HG03342 (cell line): Measurements from ENCODE around the gene PPP1R13B.
"Not testable (repeated sequence)": the region's sequence is repeated elsewhere in the genome, so short reads cannot be mapped to it uniquely, and the experiment has no call there.

Experiments
- ATAC-seq: cut with Tn5 transposase; IDR thresholded peaks from one replicate; pipeline ENCODE4 v1.9.1; 2021; ENCODE audit warnings: mild to moderate bottlenecking, moderate library complexity; ENCODE audit not compliant: unreplicated experiment

PPP1R13B gene

DNA sequence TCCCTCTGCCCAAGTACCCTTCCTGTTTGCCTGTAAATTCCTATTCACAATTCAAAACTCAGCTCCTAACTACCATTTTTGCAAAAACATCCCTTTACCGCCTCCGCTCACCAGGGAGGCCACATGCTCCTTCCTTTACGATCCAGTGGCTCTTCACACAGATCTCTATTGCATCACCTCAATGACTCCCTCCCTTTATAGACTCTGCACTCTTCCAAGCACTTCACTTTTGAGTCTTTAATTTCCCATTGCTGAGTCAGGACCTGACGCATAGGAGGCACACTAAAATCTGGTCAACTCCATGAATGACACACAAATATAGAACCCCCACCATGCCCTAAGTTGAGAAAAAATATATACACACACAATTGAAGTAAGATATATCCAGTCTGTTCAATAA lies 45.9 kb downstream of the PPP1R13B start:
- no peak for ATAC-seq

DNA sequence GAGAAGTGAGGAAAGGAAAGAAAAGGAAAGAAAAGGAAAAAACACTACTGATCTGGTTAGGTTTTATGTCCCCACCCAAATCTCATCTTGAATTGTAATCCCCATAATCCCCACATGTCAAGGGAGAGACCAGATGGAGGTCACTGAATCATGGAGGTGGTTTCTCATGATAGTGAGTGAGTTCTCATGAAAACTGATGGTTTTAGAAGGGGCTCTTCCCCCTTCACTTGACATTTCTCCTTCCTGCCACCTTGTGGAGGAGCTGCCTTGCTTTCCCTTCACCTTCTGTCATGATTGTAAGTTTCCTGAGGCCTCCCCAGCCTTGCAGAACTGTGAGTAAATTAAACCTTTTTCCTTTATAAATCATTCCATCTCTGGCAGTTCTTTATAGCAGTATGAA lies 54.2 kb downstream of the PPP1R13B start:
- not testable (repeated sequence) for ATAC-seq

GRCh38 chr14:103788086-103788485 lies 59.3 kb downstream of the PPP1R13B start:
- no peak for ATAC-seq

DNA sequence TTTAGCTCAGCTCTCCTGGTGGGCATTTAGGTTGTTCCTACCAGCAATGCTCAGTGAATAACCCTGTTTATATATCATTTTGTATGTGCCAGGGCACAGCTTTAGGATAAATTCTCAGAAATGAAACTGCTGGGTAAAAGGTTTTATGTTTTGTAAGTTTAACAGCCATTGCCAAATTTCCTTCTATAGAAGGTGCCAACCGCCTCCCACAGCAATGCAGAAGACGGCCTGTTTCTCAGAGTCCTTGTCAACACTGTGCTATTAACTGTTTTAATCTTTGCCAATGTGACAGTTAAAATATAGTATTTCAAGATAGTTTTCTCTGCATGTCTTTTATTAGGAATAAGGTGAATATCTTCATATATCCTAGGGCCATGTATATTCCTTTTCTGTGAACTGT lies 65.0 kb downstream of the PPP1R13B start:
- ATAC-seq, result no peak

- ATAC-seq, result not testable (repeated sequence)
These were observed 71.1 kb downstream of the PPP1R13B start for GRCh38 chr14:103776319-103776718.

GRCh38 chr14:103775506-103775905 lies 71.9 kb downstream of the PPP1R13B start:
- no peak for ATAC-seq

GRCh38 chr14:103773521-103773920 lies 73.9 kb downstream of the PPP1R13B start:
- ATAC-seq, result no peak

GRCh38 chr14:103772078-103772712 lies 75.2 kb downstream of the PPP1R13B start:
- ATAC-seq, result no peak

- no peak for ATAC-seq
These were observed 76.5 kb downstream of the PPP1R13B start for GRCh38 chr14:103770902-103771301.

GRCh38 chr14:103770500-103770899 lies 76.9 kb downstream of the PPP1R13B start:
- ATAC-seq, result no peak

DNA sequence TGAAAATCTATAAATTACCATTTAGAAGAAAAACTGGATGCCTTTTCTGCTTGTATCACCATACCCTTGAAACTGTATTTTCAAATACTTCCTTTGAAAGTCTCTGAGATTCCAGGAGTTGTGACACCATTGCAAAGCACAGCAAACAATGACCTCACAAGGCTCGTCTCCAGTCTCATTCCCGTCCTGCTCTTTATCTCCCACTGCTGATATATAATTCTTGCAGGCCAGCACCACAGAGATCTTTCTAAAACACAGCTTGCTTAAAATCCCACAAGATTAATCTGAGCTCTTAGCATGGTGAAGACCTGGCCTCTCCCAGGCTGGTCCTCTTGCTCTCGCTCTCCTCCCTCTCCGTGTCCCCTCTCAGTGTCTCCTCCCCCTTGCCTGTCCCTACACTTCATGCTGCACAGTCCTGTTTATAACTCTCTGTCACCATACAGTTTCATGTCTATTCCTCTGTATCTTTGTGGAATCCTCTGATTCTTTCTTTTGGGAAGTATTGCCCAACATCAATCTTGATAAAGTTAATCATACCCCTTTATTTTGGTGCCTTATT lies 80.0 kb downstream of the PPP1R13B start:
- ATAC-seq, result no peak

- ATAC-seq, result no peak
These were observed 81.8 kb downstream of the PPP1R13B start for GRCh38 chr14:103765526-103765925.

- peak; percentile 75 for ATAC-seq
These were observed 83.5 kb downstream of the PPP1R13B start for GRCh38 chr14:103763730-103764488.

DNA sequence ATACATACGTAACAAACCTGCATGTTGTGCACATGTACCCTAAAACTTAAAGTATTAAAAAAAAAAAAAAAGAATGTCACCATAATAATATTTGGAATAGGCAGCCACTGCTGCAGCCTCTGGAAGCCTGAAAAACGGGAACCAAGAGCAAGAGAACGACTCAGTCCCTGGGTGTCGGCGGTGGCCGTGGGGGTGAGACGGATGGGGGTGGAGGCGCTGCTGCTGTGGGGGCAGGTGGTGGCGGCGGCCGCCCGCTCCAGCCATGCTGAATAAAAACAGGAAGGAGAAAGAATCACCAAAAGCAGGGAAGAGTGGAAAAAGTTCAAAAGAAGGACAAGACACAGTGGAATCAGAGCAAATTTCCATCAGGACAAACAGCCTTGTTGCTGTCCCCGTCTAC lies 84.8 kb downstream of the PPP1R13B start:
- no peak for ATAC-seq

DNA sequence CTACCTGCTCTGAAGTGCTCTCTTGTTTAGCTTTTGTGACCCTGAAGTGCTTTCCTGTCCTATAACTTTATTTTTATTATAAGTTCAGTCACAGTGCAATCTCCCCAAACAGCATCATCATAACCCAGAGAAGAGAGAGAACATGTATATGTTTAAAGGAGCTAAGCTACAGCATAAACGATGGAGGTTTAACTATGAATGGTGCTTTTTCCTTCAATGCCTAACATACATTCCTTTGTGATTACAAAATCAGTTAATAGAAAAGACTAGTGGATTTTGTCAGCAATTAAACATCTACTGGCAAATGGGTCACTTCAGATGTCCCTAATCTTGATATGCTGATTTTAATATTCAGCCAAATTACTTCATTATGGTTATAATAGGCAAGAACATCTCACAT lies 85.3 kb downstream of the PPP1R13B start:
- ATAC-seq, result no peak

DNA sequence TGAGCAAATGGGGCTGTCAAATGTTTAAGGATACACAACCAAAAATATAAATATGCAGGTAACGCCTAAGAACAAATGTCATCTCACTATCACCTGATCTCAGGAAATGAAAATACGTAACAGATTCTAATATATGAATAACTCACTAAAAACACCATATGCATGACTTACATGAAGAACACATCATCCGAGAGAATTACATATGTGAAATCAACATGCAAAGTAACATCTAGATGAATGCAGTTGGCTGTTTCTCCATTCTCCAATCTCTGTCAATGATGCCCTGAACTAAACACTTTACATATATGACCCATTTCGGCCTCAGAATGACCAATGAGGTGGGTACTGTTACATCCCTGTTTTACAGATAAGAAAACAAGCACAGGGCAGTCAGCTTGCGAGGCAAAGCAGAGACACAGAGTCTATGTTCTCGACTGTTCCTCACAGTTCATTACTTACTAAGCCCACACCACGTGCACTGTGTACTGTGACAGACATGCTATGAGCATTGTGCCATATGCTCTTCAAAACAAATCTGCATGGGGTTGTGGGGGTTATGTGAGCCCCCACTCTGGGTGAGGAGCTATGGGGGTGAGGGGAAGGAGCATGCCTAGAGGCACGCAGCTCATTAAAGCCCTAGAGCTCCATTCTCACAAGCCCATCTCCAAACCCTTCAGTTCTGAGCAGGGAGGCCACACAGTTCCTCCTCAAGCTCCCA lies 89.2 kb downstream of the PPP1R13B start:
- no peak for ATAC-seq

GRCh38 chr14:103755060-103755459 lies 92.3 kb downstream of the PPP1R13B start:
- ATAC-seq, result no peak

DNA sequence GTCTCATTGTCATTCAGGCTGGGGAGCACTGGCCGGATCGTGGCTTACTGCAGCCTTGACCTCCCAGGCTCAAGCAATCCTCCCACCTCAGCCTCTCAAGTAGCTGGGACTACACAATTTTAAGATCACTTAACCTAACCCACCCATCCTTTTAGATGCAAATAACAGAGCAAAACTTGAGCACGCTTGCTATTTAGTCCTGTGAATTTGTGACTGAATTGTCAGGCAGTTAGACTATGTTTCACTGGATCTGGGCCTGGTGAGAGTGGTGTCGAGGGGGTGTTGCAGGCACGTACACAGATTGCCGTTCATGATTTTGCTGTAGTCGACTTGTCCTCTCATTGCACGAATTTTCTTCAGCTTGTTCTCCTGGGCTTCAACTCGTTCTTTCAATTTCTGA lies 93.6 kb downstream of the PPP1R13B start:
- ATAC-seq, result no peak

DNA sequence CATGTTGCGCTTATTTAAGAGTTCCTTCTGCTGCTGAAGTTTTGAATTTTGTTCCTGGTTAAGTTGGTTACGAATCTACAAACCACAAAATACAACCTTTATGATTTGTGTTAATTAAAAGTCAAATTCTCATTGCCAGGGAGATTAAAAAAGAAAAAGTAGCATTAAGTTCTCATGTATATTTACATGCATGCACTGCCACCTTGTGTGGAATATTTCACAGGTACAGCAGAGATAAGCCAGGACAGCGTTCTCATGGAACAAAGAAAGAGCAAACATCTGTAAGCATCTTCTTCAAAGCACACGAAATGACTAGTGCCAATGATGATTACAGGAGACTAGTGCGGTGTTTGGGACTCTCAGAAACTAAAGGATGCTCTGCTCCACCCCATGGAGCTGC lies 97.5 kb downstream of the PPP1R13B start:
- no peak for ATAC-seq

- no peak for ATAC-seq
These were observed 97.9 kb downstream of the PPP1R13B start for GRCh38 chr14:103749452-103749851.

- no peak for ATAC-seq
These were observed 98.9 kb downstream of the PPP1R13B start for GRCh38 chr14:103748534-103748857.

DNA sequence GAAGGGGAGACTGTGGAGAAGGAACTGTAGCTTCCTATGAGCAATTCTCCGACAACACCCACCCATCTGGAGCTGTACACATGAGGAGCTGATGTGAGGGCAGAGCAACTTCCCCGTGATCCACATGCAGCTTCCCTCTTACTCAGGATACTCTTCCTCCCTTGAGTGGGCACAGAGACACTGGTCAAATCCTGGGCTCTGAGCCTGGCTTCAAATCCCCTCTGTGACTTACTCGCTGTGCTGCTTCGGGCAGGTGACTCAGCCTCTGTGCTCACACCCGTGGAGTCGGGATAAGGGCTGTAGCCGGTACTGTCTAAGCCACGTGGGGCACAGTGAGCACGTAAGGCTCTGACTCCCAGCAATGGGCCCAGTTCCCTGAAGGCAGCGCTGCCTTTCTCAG lies 100.7 kb downstream of the PPP1R13B start:
- no peak for ATAC-seq
